Ammon's horn (tissue), 1 donor: ENCODE results near the gene TRUB1.

Experiments used
- DNase-seq: peaks from one replicate; pipeline ENCODE4 v3.0.0-alpha.2; 2016; ENCODE audit warnings: low spot score

The TRUB1 gene

GRCh38 chr10:114975091-114975490, 37.1 kb downstream of the TRUB1 start:
- DNase-seq = no peak

GRCh38 chr10:114982989-114983388, 45.0 kb downstream of the TRUB1 start:
- no peak for DNase-seq

GRCh38 chr10:114987995-114988394, 50.0 kb downstream of the TRUB1 start:
- no peak for DNase-seq

GRCh38 chr10:114990586-114990985, 52.6 kb downstream of the TRUB1 start:
- no peak for DNase-seq

- no peak for DNase-seq
These were observed 53.0 kb downstream of the TRUB1 start for GRCh38 chr10:114990991-114991390.

- no peak for DNase-seq
These were observed 54.3 kb downstream of the TRUB1 start for GRCh38 chr10:114992189-114992775.

GRCh38 chr10:114995468-114996247, 57.7 kb downstream of the TRUB1 start:
- no peak for DNase-seq

- no peak for DNase-seq
These were observed 58.5 kb downstream of the TRUB1 start for GRCh38 chr10:114996542-114996941.

GRCh38 chr10:114998993-114999392, 61.0 kb downstream of the TRUB1 start:
- no peak for DNase-seq

- DNase-seq = peak; percentile 24
These were observed 63.7 kb downstream of the TRUB1 start for GRCh38 chr10:115001506-115002381.

GRCh38 chr10:115003396-115003795, 65.4 kb downstream of the TRUB1 start:
- no peak for DNase-seq

- DNase-seq = no peak
These were observed 66.4 kb downstream of the TRUB1 start for GRCh38 chr10:115004236-115004862.

GRCh38 chr10:115005771-115006170, 67.8 kb downstream of the TRUB1 start:
- DNase-seq = no peak

GRCh38 chr10:115018185-115018931, 80.4 kb downstream of the TRUB1 start:
- DNase-seq = no peak

- no peak for DNase-seq
These were observed 82.5 kb downstream of the TRUB1 start for GRCh38 chr10:115020449-115020848.

- DNase-seq = no peak
These were observed 84.7 kb downstream of the TRUB1 start for GRCh38 chr10:115022733-115023132.

GRCh38 chr10:115023715-115024114, 85.7 kb downstream of the TRUB1 start:
- no peak for DNase-seq

GRCh38 chr10:115024371-115024770, 86.4 kb downstream of the TRUB1 start:
- DNase-seq = no peak

GRCh38 chr10:115026056-115026745, 88.2 kb downstream of the TRUB1 start:
- DNase-seq = peak; percentile 60

- DNase-seq = no peak
These were observed 88.7 kb downstream of the TRUB1 start for GRCh38 chr10:115026746-115027140.
